GM12878 (cell line): ENCODE measurements around the gene MYCN. TPM values are rescaled to one million over a fixed set of nuclear protein-coding genes. Genes with fewer than 3 reads are reported as not detected.

Experiments used
- ATAC-seq: fragments of 200-7000 bp; cut with Tn5 transposase; 3 replicates; pipeline ENCODE4 v1.9.1; 2020; ENCODE audit warnings: mild to moderate bottlenecking, moderate library complexity
- BruUV-seq: library from RNA; stranded (reverse); fragments of 400-500 nt; replicated peaks from 2 replicates; lab custom pipeline; 2021; lab: Mats Ljungman, UMichigan
- CTCF ChIA-PET: fragments of 300-600 bp; sonication (Branson Sonifier 250); formaldehyde crosslinking; extraction: SDS; loops from one replicate; lab custom pipeline; 2021; ENCODE audit warnings: inconsistent platforms; lab: Yijun Ruan, JAX
- POLR2A ChIA-PET: fragments of 350-600 bp; formaldehyde crosslinking; extraction: SDS; loops from one replicate; lab custom pipeline; 2021; ENCODE audit warnings: inconsistent platforms; lab: Charles Lee
- RAD21 ChIA-PET: fragments of 300-600 bp; sonication (Branson Sonifier 250); formaldehyde crosslinking; loops from one replicate; lab custom pipeline; 2023; ENCODE audit warnings: antibody characterized with exemption; ENCODE audit not compliant: unreplicated experiment; lab: Charles Lee
- SMC1A ChIA-PET: fragments of 300-600 bp; sonication (Branson Sonifier 250); formaldehyde crosslinking; loops from one replicate; lab custom pipeline; 2023; ENCODE audit not compliant: unreplicated experiment, uncharacterized antibody; lab: Charles Lee
- DNase-seq: peaks from one replicate; pipeline ENCODE4 v3.0.0-alpha.2; 2011; ENCODE audit warnings: low read depth, low spot score
- FAIRE-seq: peaks from 3 replicates; lab custom pipeline; 2011; peaks lifted over from hg19 to GRCh38; lab: Jason Lieb, UNC
- H2AFZ ChIP-seq: 2 replicates; pipeline ENCODE4 v1.6.0; 2011; ENCODE audit warnings: low read depth, low read length, control low read depth; ENCODE audit not compliant: control insufficient read depth
- H3K27ac ChIP-seq: 2 replicates; pipeline ENCODE4 v1.5.1; 2011; ENCODE audit warnings: control low read depth; ENCODE audit not compliant: control insufficient read depth, insufficient read depth
- H3K27me3 ChIP-seq, 2 experiments: replicated peaks in 1 of 2; 2 replicates each; pipeline versions ENCODE4 v1.6.0 to v1.6.1; 2011; ENCODE audit warnings: low read length in 1 of 2; ENCODE audit not compliant: control insufficient read depth in 2 of 2, insufficient read depth in 2 of 2
- H3K36me3 ChIP-seq, 2 experiments: 2 replicates each; pipeline ENCODE4 v1.5.1; 2011; ENCODE audit warnings: low read length in 1 of 2; ENCODE audit not compliant: control insufficient read depth in 2 of 2, insufficient read depth in 2 of 2
- H3K4me1 ChIP-seq: 2 replicates; pipeline ENCODE4 v1.6.1; 2011; ENCODE audit warnings: mild to moderate bottlenecking, low read length, moderate library complexity, mixed read lengths; ENCODE audit not compliant: control insufficient read depth, insufficient read depth
- H3K4me2 ChIP-seq: 2 replicates; pipeline ENCODE4 v1.6.0; 2011; ENCODE audit warnings: control low read depth; ENCODE audit not compliant: control insufficient read depth, insufficient read depth
- H3K4me3 ChIP-seq: fragments of 200-600 bp; sonication (generic); 2 replicates; pipeline ENCODE4 v1.5.1; 2016
- H3K79me2 ChIP-seq: 2 replicates; pipeline ENCODE4 v1.6.0; 2011; ENCODE audit warnings: low read length; ENCODE audit not compliant: control insufficient read depth, insufficient read depth
- H3K9ac ChIP-seq: 2 replicates; pipeline ENCODE4 v1.8.0; 2011; ENCODE audit warnings: low read length, control low read depth, mixed read lengths; ENCODE audit not compliant: control insufficient read depth, insufficient read depth
- H3K9me3 ChIP-seq: replicated peaks from 3 replicates; pipeline ENCODE4 v1.5.1; 2011; ENCODE audit warnings: mild to moderate bottlenecking, low read length; ENCODE audit not compliant: control insufficient read depth, insufficient read depth
- H4K20me1 ChIP-seq: 2 replicates; pipeline ENCODE4 v1.6.0; 2011; ENCODE audit not compliant: control insufficient read depth, insufficient read depth
- CREM ChIP-seq: IDR thresholded peaks from 2 replicates; pipeline ENCODE4 v1.6.1; 2014; ENCODE audit warnings: antibody characterized with exemption, low read depth
- GABPA ChIP-seq: IDR thresholded peaks from 2 replicates; pipeline ENCODE4 v1.6.1; 2014; ENCODE audit warnings: antibody characterized with exemption, low read depth, mild to moderate bottlenecking, inconsistent platforms
- JUNB ChIP-seq: IDR thresholded peaks from 2 replicates; pipeline ENCODE4 v1.6.1; 2016; ENCODE audit warnings: antibody characterized with exemption, mild to moderate bottlenecking
- MEF2B ChIP-seq: fragments of 450-650 bp; IDR thresholded peaks from 2 replicates; pipeline ENCODE4 v1.6.1; 2018; ENCODE audit warnings: mild to moderate bottlenecking, moderate library complexity; ENCODE audit not compliant: partially characterized antibody, poor library complexity, severe bottlenecking
- NR2C2 ChIP-seq: IDR thresholded peaks from 2 replicates; pipeline ENCODE4 v1.6.1; 2011; ENCODE audit warnings: borderline replicate concordance, low read depth; ENCODE audit not compliant: control insufficient read depth, insufficient read length
- POLR2AphosphoS2 ChIP-seq: IDR thresholded peaks from 2 replicates; pipeline ENCODE4 v1.6.1; 2011; ENCODE audit warnings: low read depth, mild to moderate bottlenecking, low read length, improper control_type of control experiment, moderate library complexity
- SIX5 ChIP-seq: IDR thresholded peaks from 2 replicates; pipeline ENCODE4 v1.6.1; 2011; ENCODE audit warnings: mild to moderate bottlenecking, low read depth, low read length, moderate library complexity; ENCODE audit not compliant: severe bottlenecking
- SUZ12 ChIP-seq: fragments of 200-600 bp; sonication (generic); IDR thresholded peaks from one replicate; pipeline ENCODE4 v1.6.1; 2018; ENCODE audit warnings: antibody characterized with exemption, mild to moderate bottlenecking; ENCODE audit not compliant: unreplicated experiment
- TAF1 ChIP-seq: IDR thresholded peaks from 2 replicates; pipeline ENCODE4 v1.6.1; 2011; ENCODE audit warnings: mild to moderate bottlenecking, low read depth, low read length, borderline replicate concordance
- TARDBP ChIP-seq: IDR thresholded peaks from 2 replicates; pipeline ENCODE4 v1.6.1; 2016; ENCODE audit warnings: borderline replicate concordance
- ZBED1 ChIP-seq: IDR thresholded peaks from 2 replicates; pipeline ENCODE4 v1.6.1; 2016; ENCODE audit warnings: borderline replicate concordance
- ZNF384 ChIP-seq: IDR thresholded peaks from 2 replicates; pipeline ENCODE4 v1.6.1; 2012; ENCODE audit warnings: low read depth, mild to moderate bottlenecking, low read length, improper control_type of control experiment, borderline replicate concordance
- in situ Hi-C: fragments of 300-500 bp; cut with MboI; formaldehyde crosslinking; loops from 9 replicates; pipeline ENCODE4 v1.14.3; 2018; ENCODE audit warnings: mixed read lengths
- intact Hi-C: fragments of 100-400 bp; cut with micrococcal nuclease; formaldehyde crosslinking; loops from one replicate; pipeline ENCODE4 v1.14.2; 2022; ENCODE audit not compliant: unreplicated experiment
- polyA plus RNA-seq, 11 experiments: library from polyadenylated mRNA; depleted of rRNA in 4 of 11; unstranded in 6 of 11; stranded (reverse) in 5 of 11; fragments of >200 nt; fragmentation: Nextera tagmentation in 4 of 11; fragmentation: Illumina TruSeq in 1 of 11; extraction: Ambion mirVana in 4 of 11; extraction: Trizol in 1 of 11; gene quantifications; 1 replicate in 1 of 11; 2 replicates in 10 of 11; pipeline versions ENCODE4 v1.2.1 to v1.2.3, GENCODE V29; 2011 to 2016; ENCODE audit warnings: inconsistent platforms in 2 of 11, missing spikeins in 2 of 11, low read depth in 1 of 11
- total RNA-seq, 4 experiments: library from RNA; depleted of rRNA in 3 of 4; stranded (reverse); fragments of >200 nt in 3 of 4; fragmentation: Illumina TruSeq in 1 of 4; extraction: Trizol in 1 of 4; gene quantifications; 2 replicates each; pipeline versions ENCODE4 v1.2.1 to v1.2.3, GENCODE V29; 2013 to 2021
- TF ChIP-seq, protein P1 (sequence below): fragments of 450-650 bp; IDR thresholded peaks from 2 replicates; pipeline ENCODE4 v1.6.1; 2016; ENCODE audit warnings: mild to moderate bottlenecking

The MYCN gene
- total and polyA plus RNA-seq, 10 of the 15 experiments (the other 5 are each of a cell fraction or from before 2014, with no cell fraction given), result not detected

DNA sequence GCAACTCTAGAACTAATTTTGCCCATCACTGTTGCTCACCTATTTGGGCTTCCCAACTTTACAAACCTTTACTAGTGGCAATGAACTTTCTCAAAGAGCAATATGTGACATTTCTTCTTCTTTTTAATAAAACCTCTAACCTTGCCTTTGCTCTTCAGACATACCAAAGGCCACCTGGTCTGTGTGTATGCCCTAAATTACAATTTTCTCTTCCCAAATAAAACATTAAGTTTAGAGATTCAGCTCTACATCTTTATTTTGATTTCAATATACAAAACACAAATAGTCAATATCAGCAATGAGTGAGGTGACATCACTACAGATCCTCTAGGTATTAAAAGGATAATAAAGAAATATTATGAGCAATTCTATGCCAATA, 35.1 kb upstream of the MYCN start:
- no peaks in the 10 kb centered on the region for H4K20me1 ChIP-seq
- H3K9me3 ChIP-seq, result no peaks in the 10 kb centered on the region
- H3K4me3 ChIP-seq, result no peak overlapping the region
- no peaks in the 10 kb centered on the region for H3K4me1 ChIP-seq
- H3K79me2 ChIP-seq, result no peaks in the 10 kb centered on the region
- intact Hi-C loops (no loop called here), in situ Hi-C loops (no loop called here)
- FAIRE-seq, result no peak
- no TSS peak for BruUV-seq
- no peak for DNase-seq
- ChIA-PET CTCF (no interaction called here), SMC1A (no interaction called here)
- no peak overlapping the region for H2AFZ ChIP-seq
- TF ChIP-seq GABPA, result no peak
- no peak for TF ChIP-seq SIX5
- TF ChIP-seq ZNF384, result no peak
- no peak for TF ChIP-seq JUNB
- TF ChIP-seq MEF2B, result no peak
- TF ChIP-seq CREM, result no peak
- TF ChIP-seq ZBED1, result no peak
- no peak for TF ChIP-seq TARDBP
- no peak for TF ChIP-seq SUZ12
- TF ChIP-seq, protein P1, sequence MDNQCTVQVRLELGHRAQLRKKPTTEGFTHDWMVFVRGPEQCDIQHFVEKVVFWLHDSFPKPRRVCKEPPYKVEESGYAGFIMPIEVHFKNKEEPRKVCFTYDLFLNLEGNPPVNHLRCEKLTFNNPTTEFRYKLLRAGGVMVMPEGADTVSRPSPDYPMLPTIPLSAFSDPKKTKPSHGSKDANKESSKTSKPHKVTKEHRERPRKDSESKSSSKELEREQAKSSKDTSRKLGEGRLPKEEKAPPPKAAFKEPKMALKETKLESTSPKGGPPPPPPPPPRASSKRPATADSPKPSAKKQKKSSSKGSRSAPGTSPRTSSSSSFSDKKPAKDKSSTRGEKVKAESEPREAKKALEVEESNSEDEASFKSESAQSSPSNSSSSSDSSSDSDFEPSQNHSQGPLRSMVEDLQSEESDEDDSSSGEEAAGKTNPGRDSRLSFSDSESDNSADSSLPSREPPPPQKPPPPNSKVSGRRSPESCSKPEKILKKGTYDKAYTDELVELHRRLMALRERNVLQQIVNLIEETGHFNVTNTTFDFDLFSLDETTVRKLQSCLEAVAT, result no peak
- no peak for TF ChIP-seq NR2C2
- TF ChIP-seq TAF1, result no peak
- TF ChIP-seq POLR2AphosphoS2, result no peak
- TF ChIP-seq, all 136 proteins: peak for 0
- Histone ChIP-seq H3K4me2 (no peak overlapping the region), H3K9ac (no peak overlapping the region), H3K27ac (no peak overlapping the region), H3K27me3 (no peaks in the 10 kb centered on the region), H3K36me3 (no peaks in the 10 kb centered on the region)
- ChIA-PET RAD21 (no interaction called here), POLR2A (no interaction called here)
- ATAC-seq, result no peak
